SH-SY5Y (cell line): Measurements from ENCODE around the gene NT5C1B.

Source experiments
- GATA2 ChIP-seq: IDR thresholded peaks from 2 replicates; pipeline ENCODE4 v1.6.1; 2011; ENCODE audit warnings: mild to moderate bottlenecking, low read depth, low read length
- GATA3 ChIP-seq: IDR thresholded peaks from 2 replicates; pipeline ENCODE4 v1.6.1; 2011; ENCODE audit warnings: low read depth, mild to moderate bottlenecking, low read length, moderate library complexity

NT5C1B gene

GRCh38 chr2:18610090-18610489 lies 20.7 kb upstream of the NT5C1B start:
- TF ChIP-seq GATA2 (no peak), GATA3 (no peak)

DNA sequence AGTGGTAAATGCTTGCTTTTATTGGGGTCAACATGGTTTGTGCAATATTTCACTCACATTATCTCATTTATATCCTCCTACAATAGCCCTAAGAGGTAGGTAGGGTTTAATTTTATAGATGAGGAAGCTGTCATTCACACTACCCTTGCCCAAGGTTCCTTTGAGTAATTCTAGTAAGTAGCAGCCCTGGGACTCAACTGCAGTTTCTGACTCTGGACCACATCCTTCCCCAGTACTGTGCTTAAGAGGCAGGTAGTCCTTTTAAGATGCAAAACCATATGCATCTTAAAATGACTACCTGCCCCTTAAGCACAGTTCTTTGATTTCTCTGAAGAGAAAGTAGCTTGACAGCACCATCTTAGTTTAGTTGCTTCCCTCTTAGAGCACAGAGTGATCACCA lies 15.7 kb upstream of the NT5C1B start:
- TF ChIP-seq GATA2 (no peak), GATA3 (no peak)

DNA sequence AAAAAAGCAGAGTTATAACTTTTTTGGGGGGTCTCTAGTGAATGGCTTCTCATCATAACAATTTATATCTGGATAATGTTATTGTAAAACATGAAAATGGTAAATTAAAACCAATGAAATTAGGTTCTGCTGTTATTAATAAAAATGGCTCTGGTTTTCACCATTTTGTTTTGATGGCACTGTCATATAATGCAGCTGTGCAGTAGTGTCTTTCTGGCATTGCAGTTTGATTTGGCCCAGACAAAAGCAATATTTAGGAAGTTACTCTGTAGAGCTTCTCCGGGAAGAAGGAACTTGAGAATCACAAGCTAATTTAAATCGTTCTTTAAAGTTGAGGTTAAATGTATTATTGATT lies 15.1 kb upstream of the NT5C1B start:
- TF ChIP-seq GATA2 (no peak), GATA3 (no peak)

DNA sequence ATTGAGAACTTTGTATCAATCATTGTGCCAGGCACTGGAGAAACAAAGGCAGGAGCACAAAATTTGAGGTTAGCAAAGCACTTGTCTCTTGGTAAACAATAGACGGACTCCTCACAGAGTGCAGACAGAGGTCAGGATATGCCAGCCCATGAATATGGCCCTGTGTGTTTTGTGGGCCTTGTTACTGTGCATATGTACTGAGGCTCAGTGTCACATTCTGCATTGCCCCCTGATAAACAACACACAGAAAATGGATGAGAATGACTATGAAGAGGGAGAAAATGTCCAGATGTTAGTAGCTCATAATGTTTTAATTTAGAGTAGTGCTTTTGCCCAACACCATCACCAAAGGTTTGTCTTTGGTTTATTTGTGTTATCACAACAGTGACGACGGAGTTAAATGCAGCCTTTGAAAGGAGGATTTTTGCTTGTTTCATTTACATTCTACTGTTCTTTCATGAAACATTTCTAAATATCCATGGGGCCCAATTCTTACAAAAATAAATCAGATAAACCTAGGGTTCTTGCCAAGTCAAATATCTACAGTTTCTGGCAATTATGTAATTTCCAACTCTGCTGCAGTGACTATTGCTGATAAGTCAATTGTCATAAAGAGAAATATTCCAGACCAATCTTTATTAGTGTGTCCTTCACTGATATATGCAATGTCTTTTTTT lies 14.6 kb upstream of the NT5C1B start:
- peak; percentile 90 for TF ChIP-seq GATA3
- TF ChIP-seq GATA2 = peak; percentile 73

GRCh38 chr2:18602298-18602697 lies 12.9 kb upstream of the NT5C1B start:
- TF ChIP-seq GATA3 (no peak), GATA2 (no peak)

DNA sequence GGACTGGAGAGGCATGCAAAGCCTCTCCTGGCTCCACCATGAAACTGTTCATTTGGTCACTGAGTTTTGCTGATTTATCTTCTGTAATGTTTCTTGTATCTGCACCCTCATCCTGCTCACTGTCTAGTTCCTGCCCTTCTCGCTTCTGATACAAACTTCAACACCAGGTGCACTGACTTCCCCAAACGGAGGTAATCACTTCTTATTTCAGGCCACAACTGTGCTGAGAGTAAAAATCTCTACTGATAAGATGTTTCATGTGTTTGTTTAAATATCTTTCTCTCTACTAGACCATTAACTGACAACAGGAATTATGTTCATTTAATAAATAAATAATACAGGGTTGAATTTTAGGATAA lies 10.9 kb upstream of the NT5C1B start:
- no peak for TF ChIP-seq GATA2
- TF ChIP-seq GATA3 = no peak

DNA sequence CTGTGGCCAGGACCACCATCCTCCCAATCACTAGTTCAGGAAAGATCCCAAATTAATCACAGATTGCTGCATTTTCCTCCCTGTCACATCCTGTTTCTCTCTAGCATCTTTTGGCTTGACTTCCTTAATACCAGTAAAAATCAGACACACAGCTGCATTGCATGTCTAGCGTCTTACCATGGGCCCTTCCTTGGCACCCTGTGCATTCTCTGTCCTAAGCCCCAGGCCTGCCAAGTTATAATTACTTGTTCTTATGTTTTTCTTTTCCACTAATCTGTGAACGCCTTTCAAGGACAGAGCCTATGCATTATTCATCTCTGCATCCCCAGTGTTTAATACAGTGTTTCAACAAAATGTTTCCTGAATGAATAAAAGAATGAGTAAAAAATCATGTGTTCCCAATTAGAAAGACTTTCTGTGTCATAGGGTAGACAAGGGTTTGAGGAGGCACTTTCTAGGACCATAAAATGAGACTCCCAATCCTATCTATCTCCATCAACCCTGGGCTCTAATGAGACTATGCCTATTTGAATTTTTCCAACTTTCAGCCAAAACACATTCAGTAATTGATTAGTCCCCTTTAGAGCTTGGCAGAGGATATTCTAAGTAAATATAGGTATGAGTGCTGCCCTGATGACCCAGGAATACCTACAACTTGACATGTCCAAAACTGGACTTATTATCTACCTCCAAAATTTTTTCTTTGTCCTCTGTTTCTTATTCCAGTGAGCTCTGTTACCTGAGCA lies 10.3 kb upstream of the NT5C1B start:
- TF ChIP-seq GATA3 (no peak), GATA2 (no peak)

GRCh38 chr2:18598848-18599484 lies 9.6 kb upstream of the NT5C1B start:
- TF ChIP-seq GATA3 (no peak), GATA2 (no peak)

GRCh38 chr2:18597618-18598017 lies 8.2 kb upstream of the NT5C1B start:
- no peak for TF ChIP-seq GATA2
- no peak for TF ChIP-seq GATA3

DNA sequence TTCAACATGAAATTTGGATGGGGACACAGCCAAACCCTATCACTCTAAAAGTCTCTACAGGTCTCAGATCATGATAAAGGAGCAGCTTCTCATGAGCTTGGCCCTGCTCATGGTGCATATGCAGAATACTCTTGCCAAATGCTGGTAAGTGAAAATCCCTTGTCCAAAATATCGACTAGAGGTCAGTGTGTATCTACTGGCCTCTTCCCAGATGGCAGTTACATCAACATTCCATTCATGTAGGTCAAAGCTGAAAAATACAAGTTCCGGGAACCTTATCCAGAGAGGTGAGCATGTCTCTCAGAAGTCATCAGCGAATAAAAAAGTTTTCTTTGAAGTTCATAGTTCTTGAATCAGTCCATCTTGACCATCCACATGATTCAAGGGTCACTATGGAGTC lies 7.6 kb upstream of the NT5C1B start:
- TF ChIP-seq GATA2 (no peak), GATA3 (no peak)

DNA sequence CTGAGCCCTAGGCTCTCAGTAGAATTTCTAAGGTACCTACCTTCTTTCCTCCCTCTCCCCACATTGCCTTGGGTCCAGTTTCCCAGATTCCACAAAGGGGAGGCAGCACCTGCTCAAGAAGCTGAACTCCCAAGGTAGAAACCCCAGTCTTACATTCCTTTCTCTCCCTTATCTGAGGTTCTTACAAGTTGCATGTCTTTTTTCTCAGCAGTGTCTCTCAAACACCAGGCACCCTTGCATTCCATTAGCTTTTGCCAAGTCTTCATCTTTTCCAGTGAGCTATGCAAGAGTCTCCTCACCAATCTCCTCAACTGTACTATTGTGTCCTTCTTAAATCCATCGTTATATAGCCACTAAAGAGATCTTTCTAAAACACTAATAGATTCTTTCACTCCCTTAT lies 4.1 kb upstream of the NT5C1B start:
- no peak for TF ChIP-seq GATA2
- no peak for TF ChIP-seq GATA3

GRCh38 chr2:18592372-18592771 lies 3.0 kb upstream of the NT5C1B start:
- no peak for TF ChIP-seq GATA2
- TF ChIP-seq GATA3 = no peak

DNA sequence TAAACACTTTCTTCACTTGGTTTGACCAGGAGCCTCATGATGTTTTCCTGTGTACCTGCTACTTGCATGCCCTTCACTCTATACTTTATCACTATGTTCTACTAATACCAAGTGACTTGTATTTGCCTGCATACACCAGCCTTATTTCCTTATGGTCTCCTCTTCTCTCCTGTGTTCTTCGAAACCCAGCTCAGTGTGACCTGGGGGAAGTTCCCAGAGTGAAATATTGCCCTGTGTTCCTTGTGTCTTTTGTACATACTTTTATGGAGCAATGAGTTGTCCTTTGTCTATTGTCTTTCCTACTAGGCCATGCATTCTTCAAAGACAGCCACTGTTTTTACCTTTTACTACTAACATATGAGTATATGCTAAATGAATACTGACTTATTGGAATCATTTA lies 567 bp downstream of the NT5C1B start:
- TF ChIP-seq GATA3 = no peak
- no peak for TF ChIP-seq GATA2

DNA sequence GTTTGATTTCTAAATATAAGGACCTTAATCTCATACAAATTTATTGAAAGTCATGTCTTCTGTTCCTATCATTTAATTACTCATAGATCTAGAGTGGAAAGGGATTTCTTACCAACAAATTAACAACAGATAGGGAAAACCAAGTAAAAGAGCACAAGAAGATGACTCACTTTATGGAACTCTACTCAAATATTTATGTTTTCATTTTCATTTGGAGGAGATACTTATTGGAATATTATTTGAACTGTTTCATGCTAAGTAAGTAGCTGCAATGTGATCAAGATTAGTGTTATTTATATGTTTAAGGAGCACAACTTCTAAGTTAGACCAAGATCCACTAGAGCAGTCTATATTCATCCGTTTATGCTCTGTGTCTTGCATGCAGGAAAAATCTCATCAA lies 1.3 kb downstream of the NT5C1B start:
- TF ChIP-seq GATA2 (no peak), GATA3 (no peak)

GRCh38 chr2:18585526-18585925 lies 3.8 kb downstream of the NT5C1B start:
- TF ChIP-seq GATA3 = no peak
- TF ChIP-seq GATA2 = no peak
